HG03108 (cell line): ENCODE results near the gene VASH1.
A peak's percentile ranks its signal among the peaks of the same experiment; 100 is the strongest.

Experiments used
- ATAC-seq: cut with Tn5 transposase; IDR thresholded peaks from one replicate; pipeline ENCODE4 v1.9.1; 2021; ENCODE audit warnings: moderate library complexity; ENCODE audit not compliant: unreplicated experiment

Gene VASH1

DNA sequence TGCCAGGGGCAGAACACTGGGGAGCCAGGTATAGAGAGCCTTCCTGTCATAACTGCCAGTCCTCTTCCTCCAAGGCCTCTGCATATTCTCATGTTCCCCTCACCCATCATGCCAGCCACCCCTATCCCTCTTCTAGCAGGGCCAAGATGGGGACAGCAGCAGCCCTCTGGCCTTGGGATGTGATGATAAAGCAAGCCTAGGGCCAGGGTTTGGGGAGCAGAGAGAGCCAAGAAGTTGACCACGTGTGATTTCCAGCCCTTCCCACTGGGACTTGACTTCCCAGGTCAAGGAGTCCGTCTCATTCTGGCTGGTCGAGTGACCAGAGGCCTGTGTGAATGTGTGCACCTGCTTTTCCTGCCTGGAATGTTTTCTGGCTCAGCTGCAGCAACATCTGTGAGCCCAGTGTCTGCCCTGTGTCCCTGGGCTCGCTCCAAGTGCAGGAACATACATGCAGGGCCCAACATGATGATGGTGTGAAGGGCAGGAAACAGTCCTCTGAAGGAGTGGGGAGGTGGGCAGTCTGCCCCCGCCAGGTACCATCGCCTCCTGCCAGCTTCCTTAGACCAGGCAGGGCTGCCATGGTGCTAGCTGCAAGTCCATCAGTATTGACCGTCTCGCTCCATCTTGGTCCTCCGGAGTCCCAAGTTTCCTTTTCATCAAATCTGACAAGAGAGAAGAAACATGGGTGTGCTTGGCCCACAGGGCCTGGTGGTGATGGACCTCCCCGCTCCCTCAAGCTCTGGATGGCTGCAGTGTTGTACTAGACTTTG is 21.0 kb downstream of the VASH1 start:
- no peak for ATAC-seq

DNA sequence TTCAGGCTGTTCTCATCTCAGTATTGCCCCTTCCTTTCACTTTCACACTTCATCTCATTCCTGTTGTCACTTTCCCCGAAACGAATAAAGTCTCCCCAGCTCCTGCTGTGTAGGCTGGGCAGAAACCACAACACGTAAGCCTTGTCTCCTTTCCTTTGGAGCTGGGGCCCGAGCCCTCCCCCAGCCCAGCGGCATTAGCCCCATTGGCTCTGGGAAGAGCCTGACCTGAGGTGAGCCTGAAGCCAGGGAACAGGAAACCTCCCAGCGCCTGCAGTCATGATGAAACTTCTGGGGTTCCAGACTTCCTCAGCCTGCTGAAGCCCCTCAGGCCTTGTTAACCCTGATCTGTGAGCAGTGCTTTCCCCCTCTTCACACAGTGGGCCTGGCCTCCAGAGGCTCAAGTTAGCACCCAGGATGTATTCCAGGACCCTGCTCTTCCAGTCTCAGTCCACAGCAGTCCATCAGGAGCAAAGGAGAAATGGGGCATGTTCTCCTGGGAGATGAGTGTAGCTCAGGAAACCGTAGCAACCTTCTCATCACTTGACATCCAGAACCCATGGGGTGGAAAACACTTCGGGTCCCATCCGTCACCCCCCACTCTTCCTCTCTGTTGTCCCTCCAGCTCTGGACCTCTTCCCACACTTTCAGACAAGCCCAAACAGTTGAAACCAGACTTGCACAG is 21.8 kb downstream of the VASH1 start:
- no peak for ATAC-seq

DNA sequence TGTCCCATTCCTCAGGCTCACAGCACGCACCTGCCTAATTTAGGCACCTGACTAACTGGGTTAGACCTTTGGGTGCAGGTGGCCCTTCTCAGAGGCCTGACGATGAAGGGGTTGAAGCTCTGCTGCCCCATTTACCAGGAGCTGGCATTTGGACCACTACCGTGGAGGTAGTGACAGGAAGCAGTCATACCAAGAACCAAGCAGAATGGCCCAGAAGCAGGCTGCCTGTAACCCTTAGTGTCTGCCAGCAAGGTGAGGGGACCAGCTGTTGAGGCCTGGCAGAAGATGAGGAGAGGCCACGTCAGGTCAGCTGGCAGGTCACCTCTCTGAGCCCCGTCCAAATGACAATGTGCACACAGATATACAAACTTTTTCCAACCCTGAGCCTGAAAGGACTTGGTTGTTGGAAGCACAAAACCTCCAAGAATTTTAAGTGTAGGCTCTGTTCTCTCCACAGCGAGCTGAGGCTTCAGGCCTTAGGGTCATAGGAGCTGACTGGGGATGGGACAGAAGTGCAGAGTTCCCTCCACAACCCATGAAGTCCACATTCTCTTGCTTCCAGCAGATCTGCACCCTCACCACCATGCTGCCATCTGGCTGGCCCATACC is 23.1 kb downstream of the VASH1 start:
- ATAC-seq = no peak

DNA sequence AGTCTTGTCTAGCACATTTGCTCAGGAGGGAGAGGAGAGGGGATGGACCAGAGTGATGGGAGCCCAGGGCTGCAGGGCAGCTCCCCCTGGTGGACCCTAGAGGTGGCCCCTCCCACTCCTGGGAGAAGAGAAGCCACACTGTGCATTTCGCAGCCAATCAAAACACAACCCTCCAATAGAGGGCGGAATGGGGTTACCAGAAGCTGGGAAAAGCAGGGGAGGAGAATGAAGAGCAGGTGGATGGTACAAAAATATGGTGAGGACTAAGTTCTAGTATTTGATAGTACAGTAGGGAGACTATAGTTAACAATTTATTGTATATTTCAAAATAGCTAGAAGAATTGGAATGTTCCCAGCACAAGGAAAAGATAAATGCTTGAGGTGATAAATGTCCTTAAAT is 23.6 kb downstream of the VASH1 start:
- ATAC-seq = no peak

DNA sequence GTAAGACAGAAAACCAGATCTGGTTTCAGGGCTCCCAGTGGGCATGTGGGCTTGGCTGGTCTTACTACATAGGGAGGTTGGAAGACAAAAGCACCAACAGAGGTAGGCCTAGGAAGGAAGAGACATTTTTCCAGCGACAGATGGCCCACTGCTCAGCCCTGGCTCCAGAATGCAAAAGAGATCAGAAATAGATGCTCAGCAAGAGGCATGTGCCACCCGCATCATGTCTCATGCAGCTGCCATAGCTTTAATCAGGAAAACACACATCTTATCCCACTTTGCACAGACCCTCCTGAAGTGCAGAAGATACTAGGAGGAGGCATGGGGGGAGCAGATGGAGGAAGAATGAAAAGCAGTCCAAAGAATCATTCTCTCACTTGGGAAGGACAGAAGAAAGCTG is 25.3 kb downstream of the VASH1 start:
- ATAC-seq = no peak

DNA sequence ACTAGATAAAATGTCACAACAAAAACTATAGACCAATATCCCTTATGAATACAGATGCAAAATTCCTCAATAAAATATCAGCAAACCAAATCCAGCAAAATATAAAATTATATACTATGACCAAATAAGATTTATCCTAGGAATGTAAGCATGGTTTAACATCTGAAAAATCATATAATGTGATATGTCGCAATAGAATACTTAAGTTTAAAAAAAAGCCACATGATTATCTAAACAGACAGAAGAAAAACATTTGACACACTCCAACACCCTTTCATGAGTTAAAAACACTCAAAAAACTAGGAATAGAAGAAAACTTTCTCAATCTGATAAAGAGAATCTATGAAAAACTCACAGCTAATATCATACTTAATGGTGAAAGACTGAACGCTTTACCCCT is 31.2 kb downstream of the VASH1 start:
- ATAC-seq = no peak

DNA sequence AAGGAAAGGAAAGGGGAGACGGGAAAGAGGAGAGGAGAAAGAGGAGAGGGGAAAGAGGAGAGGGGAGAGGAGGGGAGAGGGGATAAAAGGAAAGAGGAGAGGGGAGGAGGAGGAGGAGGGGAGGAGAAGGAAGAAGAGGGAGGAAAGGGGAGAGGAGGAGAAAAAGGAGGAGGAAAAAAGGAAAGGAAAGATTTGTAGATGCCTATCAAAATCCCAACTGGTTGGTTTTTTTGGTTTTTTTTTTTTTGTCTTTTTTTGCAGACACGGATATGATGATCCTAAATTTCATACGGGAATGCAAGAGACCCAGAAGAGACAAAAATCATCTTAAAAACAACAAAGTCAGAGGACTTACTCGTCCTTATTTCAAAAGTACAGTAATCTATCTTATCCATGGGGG is 32.1 kb downstream of the VASH1 start:
- no peak for ATAC-seq

DNA sequence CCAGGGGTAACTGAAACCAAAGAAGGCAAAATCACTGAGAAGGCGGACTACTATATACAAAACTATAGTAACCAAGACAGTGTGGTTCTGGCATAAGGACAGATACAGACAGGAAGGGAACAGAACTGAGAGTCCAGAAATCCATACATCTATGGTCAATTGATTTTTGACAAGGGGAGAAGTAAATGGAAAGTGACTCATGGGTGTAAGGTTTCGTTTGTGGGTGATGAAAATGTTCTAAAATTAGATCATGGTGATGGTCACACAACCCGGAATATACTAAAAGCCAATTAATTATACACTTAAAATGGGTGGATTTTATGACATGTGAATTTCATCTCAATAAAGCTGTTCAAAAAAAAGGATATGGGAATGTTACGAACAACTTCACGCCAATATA is 32.7 kb downstream of the VASH1 start:
- ATAC-seq = no peak

DNA sequence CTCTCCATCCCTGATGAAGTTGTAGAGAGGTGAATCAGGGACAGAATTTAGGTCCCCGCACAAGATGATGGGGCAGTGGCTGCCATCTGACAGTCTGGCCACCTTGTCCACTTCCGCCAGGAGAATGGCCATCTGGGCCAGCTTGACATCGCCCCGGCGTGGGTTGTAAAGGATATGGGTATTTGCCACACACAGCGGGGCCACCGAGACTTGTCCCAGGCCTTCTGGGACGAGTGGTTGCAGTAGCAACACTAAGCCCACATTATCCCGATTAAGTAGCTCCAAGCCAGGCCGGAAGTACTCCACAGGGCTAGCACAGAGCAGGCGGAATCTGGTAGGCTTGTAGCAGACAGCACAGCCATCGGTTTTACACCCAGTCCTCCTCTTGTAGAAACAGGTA is 45.2 kb downstream of the VASH1 start:
- no peak for ATAC-seq

DNA sequence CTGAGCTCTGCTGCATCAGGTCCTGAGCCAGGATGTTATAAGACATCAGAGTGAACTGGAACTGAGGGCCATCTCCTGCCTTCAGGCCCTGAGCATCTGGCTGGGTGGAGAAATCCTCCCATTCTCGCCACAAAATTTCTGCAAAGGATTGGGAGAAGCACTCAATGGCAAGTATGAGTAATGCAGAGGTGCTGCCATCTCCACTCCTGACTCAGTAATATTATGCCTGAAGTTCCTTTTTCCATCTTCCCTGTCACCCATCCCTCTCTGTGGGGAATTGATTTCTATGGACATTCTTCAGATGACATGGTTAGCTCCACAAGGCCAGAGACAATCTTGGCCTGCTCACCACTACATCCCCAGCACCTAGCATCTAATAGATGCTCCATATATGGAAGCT is 46.7 kb downstream of the VASH1 start:
- ATAC-seq = no peak

DNA sequence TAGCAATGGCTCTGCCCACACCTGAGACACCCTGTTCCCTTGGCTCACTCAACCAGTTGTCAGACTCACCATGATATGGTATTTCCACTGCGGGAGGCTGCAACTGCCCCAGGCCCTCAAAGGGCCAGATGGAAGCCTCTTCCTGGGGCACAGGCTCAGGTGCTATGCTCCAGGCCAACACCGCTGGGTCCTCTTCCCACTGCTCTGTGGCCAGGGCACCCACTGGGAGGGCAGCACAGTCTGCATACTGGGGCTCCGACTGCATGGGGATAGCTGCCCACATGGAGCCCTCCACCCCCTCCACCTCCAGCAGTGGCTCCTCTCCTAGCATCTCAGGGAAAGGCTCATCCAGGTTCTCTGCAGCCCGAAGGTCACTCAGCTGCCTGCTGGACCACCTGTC is 47.7 kb downstream of the VASH1 start:
- ATAC-seq = no peak

DNA sequence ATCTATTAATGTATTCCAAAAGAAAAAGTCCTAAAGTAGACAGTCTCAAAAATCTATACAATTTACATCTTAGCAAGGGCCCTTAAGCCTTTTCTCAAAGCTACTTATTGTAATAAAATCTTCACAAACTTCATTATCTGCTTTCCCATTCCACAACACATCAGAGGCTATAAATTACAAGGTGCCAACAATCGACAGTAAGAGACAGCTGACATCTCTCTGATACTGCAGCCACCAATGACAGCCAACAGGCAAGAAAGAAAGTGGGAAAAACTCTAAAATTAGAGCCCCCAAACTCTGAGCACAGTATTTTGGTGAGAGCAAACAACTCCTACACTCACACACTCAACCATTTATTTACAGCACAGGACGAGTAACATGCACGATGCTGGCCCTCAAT is 49.3 kb downstream of the VASH1 start:
- ATAC-seq = no peak

DNA sequence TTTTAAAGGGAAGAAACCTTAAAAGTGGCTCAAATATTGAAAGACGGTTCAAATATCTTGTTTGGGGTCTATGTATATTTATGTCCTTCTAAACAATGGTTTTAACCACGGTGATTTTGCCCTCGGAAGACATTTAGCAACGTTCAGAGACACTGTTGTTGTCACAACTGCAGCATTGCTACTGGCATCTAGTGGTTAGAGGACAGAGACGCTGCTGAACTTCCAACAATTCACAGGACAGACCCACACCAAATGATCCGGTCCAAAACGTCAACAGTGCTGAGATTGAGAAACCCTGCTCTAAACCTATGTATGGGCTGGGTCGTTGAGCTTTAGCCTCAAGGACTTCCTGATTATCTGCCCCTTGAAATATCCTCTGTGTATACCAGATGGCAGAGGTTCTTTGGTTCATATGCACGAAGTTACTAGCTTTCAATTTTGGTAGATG is 49.7 kb downstream of the VASH1 start:
- ATAC-seq = no peak

DNA sequence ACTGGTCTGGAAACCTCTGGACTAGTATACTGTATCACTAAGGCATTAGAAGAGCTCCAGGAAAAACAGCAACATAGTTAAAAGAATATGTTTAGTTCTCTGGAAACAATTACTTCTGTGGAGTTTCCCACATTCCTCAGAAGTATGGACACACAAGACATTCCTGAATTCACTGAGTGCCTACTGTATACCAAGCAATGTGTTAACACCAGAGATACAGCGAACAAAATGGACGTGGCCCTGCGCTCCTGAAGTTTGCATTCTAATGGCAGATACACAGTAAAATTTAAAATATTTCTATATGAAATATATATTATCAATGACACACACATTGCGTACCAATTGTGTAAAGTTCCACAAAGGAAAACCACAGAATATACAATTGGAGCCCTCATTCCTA is 50.3 kb downstream of the VASH1 start:
- no peak for ATAC-seq

DNA sequence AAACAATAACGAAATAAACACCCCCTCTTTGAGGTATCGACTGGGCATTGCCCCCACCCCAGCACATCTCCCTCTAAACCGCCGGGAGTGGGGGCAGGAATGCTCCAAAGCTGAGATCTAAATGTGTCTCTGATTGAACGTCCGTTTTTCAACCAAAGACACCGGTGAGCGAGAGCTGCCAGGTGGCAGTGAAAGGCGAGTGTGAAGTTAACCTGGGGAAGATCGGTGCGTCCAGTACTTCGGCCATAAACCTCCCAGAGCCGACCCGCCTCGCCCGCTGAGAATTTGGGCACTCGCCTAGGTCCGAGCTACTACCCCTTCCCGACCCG is 50.8 kb downstream of the VASH1 start:
- peak; percentile 5 for ATAC-seq

DNA sequence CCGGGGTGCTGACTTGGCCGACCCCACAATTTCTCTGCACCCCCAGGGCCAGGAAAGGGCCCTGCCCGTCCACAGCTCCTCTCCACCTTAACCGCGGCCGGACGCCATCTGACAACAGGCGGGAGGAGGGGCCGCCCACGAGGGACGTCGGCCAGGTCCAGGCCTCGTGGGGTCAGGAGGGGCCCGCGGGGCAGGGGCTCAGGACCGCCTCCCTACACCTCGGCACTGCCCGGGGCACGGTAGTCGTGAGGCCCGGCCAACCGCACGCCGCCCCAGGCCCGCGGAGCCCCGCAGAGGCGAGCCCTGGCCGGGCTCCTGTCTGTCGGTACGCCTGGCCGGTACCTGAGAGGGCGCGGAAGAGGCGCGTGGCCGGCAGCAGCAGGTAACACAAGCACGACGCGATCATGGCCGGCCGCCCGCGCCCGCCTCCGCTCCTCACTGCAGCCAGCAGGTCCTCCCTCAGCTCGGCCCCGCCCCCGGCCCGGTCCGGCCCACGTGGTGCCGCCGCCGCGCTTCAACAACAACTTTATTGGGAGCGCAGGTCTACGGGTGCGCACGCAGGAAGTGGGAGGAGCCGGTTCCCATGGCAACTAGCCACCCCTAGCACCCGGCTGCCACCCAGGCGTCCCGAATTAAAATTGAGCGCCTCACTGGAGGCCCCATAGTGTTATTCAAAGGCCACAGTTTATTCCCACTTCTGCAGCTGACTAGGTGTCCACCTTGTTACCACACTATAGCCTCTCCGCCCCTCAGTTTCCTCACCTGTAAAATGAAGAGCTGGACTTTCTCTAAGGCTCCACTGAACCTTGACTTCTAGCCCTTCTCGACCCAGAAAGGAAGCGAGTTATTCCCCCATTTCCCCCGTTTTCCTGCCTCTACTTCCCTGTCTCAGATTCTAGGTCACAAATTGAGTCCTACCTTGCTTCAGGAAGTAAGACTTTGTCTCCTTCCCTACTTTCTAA is 51.4 kb downstream of the VASH1 start, which contains the start of gene ANGEL1:
TSS of gene ANGEL1 (minus strand) at position 461 of the 962 bp plus-strand sequence. CDS start at position 406, 55 bp downstream.
- peak; percentile 84 for ATAC-seq

DNA sequence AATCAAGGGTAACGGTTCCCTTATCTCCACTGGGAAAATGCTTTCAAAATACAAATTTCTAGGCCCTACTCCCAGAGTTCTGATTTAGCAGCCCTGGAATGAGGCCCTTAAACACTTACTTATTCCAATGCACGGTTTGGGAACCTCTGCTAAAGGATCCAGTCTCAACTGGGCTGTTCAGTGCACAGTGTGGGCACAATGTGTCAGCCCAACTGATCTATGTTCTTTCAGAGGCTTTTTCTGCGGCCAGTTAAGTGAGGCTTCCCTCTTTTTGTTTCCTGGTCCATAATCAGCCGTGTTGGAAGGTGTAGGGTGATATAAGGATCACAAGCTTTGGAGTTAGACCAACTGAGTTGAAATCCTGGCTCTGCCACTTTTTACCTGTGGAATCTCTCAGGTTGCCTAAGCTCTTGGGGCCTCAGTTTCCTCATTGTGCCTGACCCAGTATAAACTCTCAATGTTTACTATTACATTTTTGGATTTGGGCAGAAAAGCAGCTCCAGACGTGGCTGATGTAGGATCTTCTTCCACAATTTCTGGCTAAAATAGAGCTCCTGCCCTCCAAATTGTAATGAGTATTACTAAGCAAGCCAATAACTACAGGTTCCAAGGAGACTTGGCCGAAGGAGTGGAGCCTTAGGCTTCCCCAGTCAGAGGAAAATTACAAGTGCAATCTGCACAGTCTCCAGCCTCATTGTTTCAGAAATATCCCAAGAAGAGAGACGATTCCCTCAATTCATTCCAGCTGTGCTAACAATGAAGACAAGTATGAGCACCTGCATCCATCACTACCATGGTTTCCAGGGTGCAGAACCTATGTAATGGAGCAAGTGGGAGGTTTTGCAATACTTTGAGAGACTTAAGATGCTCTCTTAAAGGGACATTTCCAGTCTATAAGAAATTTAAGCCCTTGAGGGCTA is 53.7 kb downstream of the VASH1 start:
- ATAC-seq = no peak

DNA sequence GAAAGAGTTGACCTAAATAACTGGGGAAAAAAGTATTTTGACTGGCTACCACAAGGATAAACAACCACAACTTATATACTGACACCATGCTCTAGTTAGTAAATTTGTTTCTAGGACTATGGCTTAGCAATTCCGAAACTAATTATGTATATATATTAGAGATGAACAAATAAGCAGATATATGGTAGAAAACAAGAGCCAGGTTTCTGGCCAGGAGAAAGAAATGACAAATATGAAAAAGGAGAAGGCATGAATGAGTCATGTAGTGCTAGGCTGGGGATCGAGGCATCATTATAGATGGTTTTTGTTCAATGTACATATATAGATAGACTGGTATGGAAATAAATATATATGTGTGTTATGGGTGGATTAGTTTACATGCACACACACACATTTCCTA is 59.4 kb downstream of the VASH1 start:
- no peak for ATAC-seq

DNA sequence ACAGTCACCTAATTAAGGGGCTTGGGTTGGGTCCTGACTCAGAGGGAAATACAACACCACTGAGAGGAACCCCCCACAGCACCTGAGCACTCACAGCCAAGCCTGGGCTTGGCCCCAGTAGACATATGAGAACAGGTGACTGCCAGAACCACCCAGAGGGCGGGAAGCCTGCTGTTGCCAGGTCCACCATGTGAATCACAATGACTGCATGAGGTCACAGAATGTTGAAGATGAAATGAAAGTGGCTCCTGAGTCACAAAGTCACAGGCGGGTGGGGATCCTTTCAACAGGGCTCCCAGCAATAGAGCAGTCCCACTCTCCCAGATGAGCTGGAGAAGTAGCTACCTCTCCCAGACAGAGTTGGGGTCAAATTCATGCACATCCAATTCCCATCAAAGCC is 64.9 kb downstream of the VASH1 start, which contains the start of gene LRRC74A:
TSS of gene LRRC74A (plus strand) at position 287 of the 400 bp plus-strand sequence. CDS start 290 bp downstream, outside the sequence.
- no peak for ATAC-seq
